SK-N-MC (cell line): ENCODE results near the gene VTI1B.
A peak's percentile ranks its signal among the peaks of the same experiment; 100 is the strongest.

Experiments used
- DNase-seq: peaks from one replicate; pipeline ENCODE4 v3.0.0-alpha.2; 2011; ENCODE audit warnings: low read depth, low spot score
- H3K27ac ChIP-seq: fragments of 200-600 bp; sonication (generic); 2 replicates; pipeline ENCODE4 v1.5.1; 2016; ENCODE audit warnings: mixed run types
- H3K36me3 ChIP-seq: fragments of 200-600 bp; sonication (generic); 2 replicates; pipeline ENCODE4 v1.6.1; 2017; ENCODE audit warnings: antibody characterized with exemption, low read length, mixed read lengths; ENCODE audit not compliant: insufficient read depth
- H3K4me3 ChIP-seq: fragments of 200-600 bp; sonication (generic); 2 replicates; pipeline ENCODE4 v1.5.1; 2016
- H3K9ac ChIP-seq: fragments of 200-600 bp; sonication (generic); 2 replicates; pipeline ENCODE4 v1.8.0; 2017; ENCODE audit warnings: mixed run types, mixed read lengths; ENCODE audit not compliant: insufficient read length
- H3K9me3 ChIP-seq: fragments of 200-600 bp; sonication (generic); 2 replicates; pipeline ENCODE4 v1.6.1; 2017; ENCODE audit warnings: low read depth, mild to moderate bottlenecking, antibody characterized with exemption, low read length, moderate library complexity, mixed read lengths
- EZH2 ChIP-seq: fragments of 200-600 bp; sonication (generic); IDR thresholded peaks from one replicate; pipeline ENCODE4 v1.6.1; 2017; ENCODE audit warnings: antibody characterized with exemption
- FOXP2 ChIP-seq: optimal IDR thresholded peaks from 2 replicates; pipeline ENCODE3; 2011; ENCODE audit warnings: mild to moderate bottlenecking, moderate library complexity; ENCODE audit not compliant: insufficient read depth; ENCODE audit errors: extremely low read length, control extremely low read depth
- POLR2AphosphoS5 ChIP-seq: IDR thresholded peaks from 2 replicates; pipeline ENCODE4 v1.6.1; 2012; ENCODE audit warnings: mild to moderate bottlenecking, low read depth, low read length, borderline replicate concordance

The VTI1B gene

GRCh38 chr14:67623114-67623513 lies 51.3 kb downstream of the VTI1B start:
- H3K27ac ChIP-seq = peak overlapping the region; percentile 97

DNA sequence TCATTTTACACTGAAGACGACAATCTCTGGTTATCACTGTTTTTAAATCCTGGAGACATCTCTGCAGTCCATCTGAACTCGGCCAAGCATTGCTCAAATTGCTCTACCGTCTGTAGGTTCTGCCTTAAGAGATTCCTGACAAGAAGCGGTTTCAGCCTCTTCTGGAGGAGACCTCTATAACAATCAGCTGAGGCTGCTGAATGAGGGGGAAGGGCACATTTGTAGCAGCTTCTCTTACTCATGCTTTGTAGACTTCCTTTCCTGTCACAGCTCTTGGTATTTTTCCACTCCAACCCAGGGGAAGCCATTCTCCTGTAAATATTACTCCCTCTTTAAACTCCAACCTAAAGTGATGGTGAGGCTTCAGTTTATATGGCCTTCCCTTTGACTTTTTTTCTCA lies 51.8 kb downstream of the VTI1B start:
- peak; percentile 19; the same call in 1 of the 2 replicates for TF ChIP-seq POLR2AphosphoS5
- TF ChIP-seq EZH2 = no peak
- no peak for TF ChIP-seq FOXP2

More at GRCh38 chr14:67623114-67623513, 51.3 kb downstream of the VTI1B start:
- Histone ChIP-seq H3K4me3 (peak overlapping the region; percentile 72), H3K9me3 (no peaks in the 10 kb centered on the region), H3K36me3 (peaks cover 14% of the 10 kb centered on the region), H3K9ac (peak overlapping the region; percentile 71)
- TF ChIP-seq POLR2AphosphoS5 (no peak; the same call in 1 of the 2 replicates), FOXP2 (no peak), EZH2 (no peak)
- DNase-seq = peak; percentile 66

DNA sequence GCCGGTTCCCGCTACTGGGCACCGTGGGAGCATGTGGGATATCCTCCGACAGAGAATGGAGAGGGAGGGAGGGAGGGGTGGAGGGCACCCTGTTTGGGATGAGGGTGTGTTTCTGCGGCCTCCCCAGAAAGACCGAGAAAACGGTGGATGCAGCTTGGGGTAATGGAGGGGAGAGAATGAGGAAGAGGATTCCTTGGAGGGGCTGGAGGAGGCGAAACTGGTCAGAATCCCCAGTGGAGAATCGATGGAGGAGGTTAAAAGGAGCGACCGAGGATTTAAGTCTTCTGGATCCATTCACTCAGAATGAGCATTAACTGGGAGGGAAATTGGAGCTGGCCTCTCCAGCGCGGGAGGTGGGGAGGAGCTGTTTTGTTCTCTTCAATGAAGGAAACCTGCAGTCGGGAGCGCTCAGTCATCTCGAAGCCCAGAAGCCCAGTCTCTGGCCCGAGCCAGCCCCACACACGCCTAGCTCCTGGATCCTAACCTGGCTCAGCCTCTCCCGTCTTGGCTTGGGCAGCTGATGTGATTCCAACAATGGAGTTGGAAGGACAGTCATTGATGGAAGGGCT lies 54.1 kb downstream of the VTI1B start:
- Histone ChIP-seq H3K9me3 (no peaks in the 10 kb centered on the region), H3K4me3 (peak overlapping the region; percentile 90), H3K27ac (no peak overlapping the region), H3K9ac (peak overlapping the region; percentile 77), H3K36me3 (peaks cover 14% of the 10 kb centered on the region)
- TF ChIP-seq EZH2 (no peak), FOXP2 (no peak), POLR2AphosphoS5 (no peak)
- DNase-seq = no peak

More for the DNA sequence above, 51.8 kb downstream of the VTI1B start:
- peak overlapping the region; percentile 72 for H3K4me3 ChIP-seq
- no peaks in the 10 kb centered on the region for H3K9me3 ChIP-seq
- H3K36me3 ChIP-seq = peaks cover 14% of the 10 kb centered on the region
- peak; percentile 76 for DNase-seq
- H3K27ac ChIP-seq = peak overlapping the region; percentile 97
- H3K9ac ChIP-seq = peak overlapping the region; percentile 71

DNA sequence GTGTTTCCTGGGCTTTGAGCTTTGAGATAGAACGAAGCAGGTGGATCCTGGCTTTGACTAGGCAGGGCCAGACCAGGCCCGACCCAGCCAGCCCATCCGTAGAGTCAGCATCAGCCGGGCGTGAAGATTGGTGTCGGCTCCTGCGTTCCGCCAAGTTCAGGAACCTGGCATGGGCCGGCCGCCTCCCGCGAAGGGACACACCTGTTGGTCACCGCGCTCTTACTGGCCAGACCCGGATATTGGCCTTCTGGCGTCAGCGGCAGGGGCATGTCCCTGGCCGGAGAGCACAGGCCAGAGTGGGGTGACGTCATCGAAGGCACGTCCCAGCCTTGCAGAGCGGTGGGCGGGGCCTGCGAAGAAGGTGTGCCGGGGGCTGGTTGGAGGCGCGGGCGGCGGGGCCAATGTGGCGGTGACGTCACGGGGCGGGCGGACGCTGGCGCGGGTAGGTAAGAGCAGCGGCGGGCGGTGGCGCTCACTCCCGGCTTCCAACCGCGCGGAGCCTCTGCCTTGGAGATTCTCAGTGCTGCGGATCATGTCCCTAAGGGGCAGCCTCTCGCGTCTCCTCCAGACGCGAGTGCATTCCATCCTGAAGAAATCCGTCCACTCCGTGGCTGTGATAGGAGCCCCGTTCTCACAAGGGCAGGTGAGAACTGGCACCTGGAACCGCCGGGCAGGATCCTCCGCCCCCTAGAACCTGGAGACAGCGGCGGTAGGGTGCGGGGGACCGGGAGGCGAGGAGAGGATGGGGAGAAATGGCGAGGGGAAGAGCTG lies 54.8 kb downstream of the VTI1B start, which contains the start of gene ARG2:
ARG2 (plus strand) TSS at position 475 of the 771 bp plus-strand sequence; CDS start at position 533, 58 bp downstream.
- TF ChIP-seq POLR2AphosphoS5 = peak; percentile 82
- no peak for TF ChIP-seq FOXP2
- H3K27ac ChIP-seq = no peak within 1 kb of the TSS
- DNase-seq = no peak
- no peaks in the 10 kb centered on the region for H3K9me3 ChIP-seq
- peak within 1 kb of the TSS; percentile 90 for H3K4me3 ChIP-seq
- peaks cover 9% of the 10 kb centered on the region for H3K36me3 ChIP-seq
- H3K9ac ChIP-seq = peak within 1 kb of the TSS; percentile 77

DNA sequence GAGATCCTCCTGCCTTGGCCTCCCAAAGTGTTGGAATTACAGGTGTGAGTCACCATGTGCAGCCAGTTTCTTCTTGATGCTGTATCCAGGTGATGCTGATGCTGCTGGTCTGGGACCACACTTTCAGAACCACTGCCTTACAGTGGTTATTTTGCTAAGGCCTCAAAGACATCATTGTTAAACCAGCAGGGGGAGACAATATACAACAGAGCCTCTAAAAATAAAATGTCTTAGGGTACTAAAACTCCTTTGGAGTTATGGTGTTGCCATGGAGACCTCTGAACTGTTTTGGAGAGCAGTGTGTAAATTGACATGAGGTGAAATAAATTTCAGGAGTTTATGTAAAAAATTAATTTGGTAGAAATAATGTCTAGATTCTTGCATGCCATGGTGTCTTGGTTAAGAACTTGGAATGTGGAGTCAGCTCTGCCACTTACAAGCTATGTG lies 55.8 kb downstream of the VTI1B start:
- H3K36me3 ChIP-seq = no peaks in the 10 kb centered on the region
- TF ChIP-seq FOXP2 (no peak), POLR2AphosphoS5 (no peak), EZH2 (no peak)
- H3K9me3 ChIP-seq = no peaks in the 10 kb centered on the region
- DNase-seq = peak; percentile 67
- H3K4me3 ChIP-seq = no peak overlapping the region
- no peak overlapping the region for H3K27ac ChIP-seq
- H3K9ac ChIP-seq = no peak overlapping the region

GRCh38 chr14:67610491-67610890 lies 63.9 kb downstream of the VTI1B start:
- H3K4me3 ChIP-seq = no peak overlapping the region
- H3K36me3 ChIP-seq = no peaks in the 10 kb centered on the region
- H3K27ac ChIP-seq = no peak overlapping the region
- DNase-seq = no peak
- TF ChIP-seq FOXP2 (no peak), EZH2 (no peak), POLR2AphosphoS5 (no peak)
- no peak overlapping the region for H3K9ac ChIP-seq
- H3K9me3 ChIP-seq = no peaks in the 10 kb centered on the region

- no peak for DNase-seq
- no peak for TF ChIP-seq POLR2AphosphoS5
- no peak for TF ChIP-seq FOXP2
- Histone ChIP-seq H3K27ac (no peak overlapping the region), H3K9me3 (no peaks in the 10 kb centered on the region), H3K9ac (no peak overlapping the region), H3K4me3 (no peak overlapping the region), H3K36me3 (no peaks in the 10 kb centered on the region)
These were observed 64.7 kb downstream of the VTI1B start for GRCh38 chr14:67609642-67610310.

GRCh38 chr14:67607646-67608045 lies 66.8 kb downstream of the VTI1B start:
- TF ChIP-seq EZH2 = no peak
- no peak for TF ChIP-seq FOXP2
- no peak for TF ChIP-seq POLR2AphosphoS5
- Histone ChIP-seq H3K9me3 (no peaks in the 10 kb centered on the region), H3K4me3 (no peak overlapping the region), H3K9ac (no peak overlapping the region), H3K27ac (no peak overlapping the region), H3K36me3 (no peaks in the 10 kb centered on the region)
- DNase-seq = no peak
